Left lung (tissue), 10 donors: ENCODE results near the gene WDR37. TPM values are rescaled to one million over a fixed set of nuclear protein-coding genes. Genes with fewer than 3 reads are reported as not detected.

Experiments used
- ATAC-seq: fragments of 200-7000 bp; cut with Tn5 transposase; one replicate; pipeline ENCODE4 v1.9.1; 2020; ENCODE audit warnings: moderate library complexity
- DNase-seq, 4 donors: peaks; one replicate each; pipeline ENCODE4 v3.0.0-alpha.2; 2013 to 2020
- H3K27ac ChIP-seq, 2 donors: fragments of 200-600 bp; sonication (generic) in 1 of 2; one replicate each; pipeline versions ENCODE4 v1.5.0 to v1.8.0; 2020 to 2021
- H3K27me3 ChIP-seq, 2 donors: fragments of 200-600 bp; sonication (generic) in 1 of 2; one replicate each; pipeline versions ENCODE4 v1.5.0 to v1.8.0; 2020 to 2021
- H3K36me3 ChIP-seq, 2 donors: fragments of 200-600 bp; sonication (generic) in 1 of 2; one replicate each; pipeline versions ENCODE4 v1.5.0 to v1.8.0; 2020 to 2021
- H3K4me1 ChIP-seq, 2 donors: fragments of 200-600 bp; one replicate each; pipeline ENCODE4 v1.8.0; 2021
- H3K4me3 ChIP-seq, 2 donors: fragments of 200-600 bp; sonication (generic) in 1 of 2; one replicate each; pipeline versions ENCODE4 v1.5.0 to v1.8.0; 2020 to 2021; ENCODE audit warnings: mild to moderate bottlenecking in 1 of 2
- H3K9me3 ChIP-seq, 2 donors: fragments of 200-600 bp; sonication (generic) in 1 of 2; one replicate each; pipeline versions ENCODE4 v1.5.0 to v1.8.0; 2020 to 2021
- intact Hi-C, 2 donors: fragments of 100-400 bp; cut with DNase I; formaldehyde crosslinking; loops; one replicate each; pipeline versions ENCODE4 v1.11.2 to v1.14.2; 2022
- polyA plus RNA-seq, 6 donors: library from polyadenylated mRNA; unstranded; fragments of 120-200 nt; gene quantifications; one replicate each; pipeline ENCODE4 v1.2.1, GENCODE V29; 2013; ENCODE audit not compliant: insufficient read length in 6 of 6
- total RNA-seq, 2 donors: library from RNA; stranded (reverse); fragmentation: NEBNext Ultra II Directional; extraction: Animal tissue kit (Norgen Biotek cat#: 25700); gene quantifications; one replicate each; pipeline ENCODE4 v1.2.1, GENCODE V29; 2021
- TF ChIP-seq, protein P1 (sequence below), 2 donors: fragments of 200-600 bp; sonication (generic) in 1 of 2; IDR thresholded peaks; one replicate each; pipeline versions ENCODE4 v1.5.0 to v1.8.0; 2021; ENCODE audit warnings: antibody characterized with exemption in 2 of 2
- donor health status: DM: no; HTN: yes; CAD: no.
- donor health status: DM: no; HTN: no; CAD: no.

WDR37 gene
- total and polyA plus RNA-seq, 8 donors, result 16.1 to 23.8 (median 18.1) TPM

DNA sequence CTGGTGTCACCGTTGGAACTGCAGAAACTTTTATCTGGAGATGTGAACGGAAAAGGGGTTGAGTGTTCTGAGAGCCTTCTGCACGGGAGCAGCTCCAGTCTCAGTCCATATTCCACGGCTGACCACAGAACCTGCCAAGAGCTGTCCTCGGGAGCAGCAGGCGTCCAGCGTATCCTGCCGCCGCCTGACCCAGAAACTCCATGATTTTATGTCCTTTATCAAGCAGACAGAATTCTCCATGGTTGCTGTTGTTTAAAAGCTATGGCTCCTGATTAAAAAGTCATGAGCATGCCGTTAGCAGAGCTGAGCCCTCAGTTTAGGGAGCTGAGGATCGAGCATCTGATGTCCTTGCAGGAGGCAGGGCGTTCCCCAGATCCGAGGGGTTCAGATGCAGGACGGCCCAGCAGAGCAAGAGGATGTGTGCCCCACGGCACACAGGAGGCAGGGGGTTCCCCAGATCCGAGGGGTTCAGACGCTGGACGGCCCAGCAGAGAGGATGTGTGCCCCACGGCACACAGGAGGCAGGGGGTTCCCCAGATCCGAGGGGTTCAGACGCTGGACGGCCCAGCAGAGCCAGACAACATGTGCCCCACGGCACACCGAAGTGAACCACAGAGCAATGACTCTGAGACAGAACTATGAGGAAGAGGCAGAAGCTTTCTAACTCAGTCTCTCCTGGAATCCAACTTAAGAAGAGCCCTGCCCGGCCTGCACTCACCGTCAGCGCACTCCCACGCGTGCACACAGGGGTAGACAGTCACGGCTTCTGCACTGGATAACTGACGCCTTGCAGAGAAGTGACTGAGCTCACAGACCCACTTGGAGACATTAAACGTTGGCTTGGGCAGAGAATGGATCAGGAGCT, 96.4 kb downstream of the WDR37 start:
- Histone ChIP-seq H3K4me1 (no peaks in the 10 kb centered on the region), H3K9me3 (no peaks in the 10 kb centered on the region), H3K4me3 (no peak overlapping the region), H3K27ac (no peak overlapping the region), H3K36me3 (no peaks in the 10 kb centered on the region), H3K27me3 (peaks cover 0 to 21% of the 10 kb centered on the region in 2 donors)
- ATAC-seq (no peak), DNase-seq (no peak)
- intact Hi-C loops, result no loop called here
- TF ChIP-seq, protein P1, sequence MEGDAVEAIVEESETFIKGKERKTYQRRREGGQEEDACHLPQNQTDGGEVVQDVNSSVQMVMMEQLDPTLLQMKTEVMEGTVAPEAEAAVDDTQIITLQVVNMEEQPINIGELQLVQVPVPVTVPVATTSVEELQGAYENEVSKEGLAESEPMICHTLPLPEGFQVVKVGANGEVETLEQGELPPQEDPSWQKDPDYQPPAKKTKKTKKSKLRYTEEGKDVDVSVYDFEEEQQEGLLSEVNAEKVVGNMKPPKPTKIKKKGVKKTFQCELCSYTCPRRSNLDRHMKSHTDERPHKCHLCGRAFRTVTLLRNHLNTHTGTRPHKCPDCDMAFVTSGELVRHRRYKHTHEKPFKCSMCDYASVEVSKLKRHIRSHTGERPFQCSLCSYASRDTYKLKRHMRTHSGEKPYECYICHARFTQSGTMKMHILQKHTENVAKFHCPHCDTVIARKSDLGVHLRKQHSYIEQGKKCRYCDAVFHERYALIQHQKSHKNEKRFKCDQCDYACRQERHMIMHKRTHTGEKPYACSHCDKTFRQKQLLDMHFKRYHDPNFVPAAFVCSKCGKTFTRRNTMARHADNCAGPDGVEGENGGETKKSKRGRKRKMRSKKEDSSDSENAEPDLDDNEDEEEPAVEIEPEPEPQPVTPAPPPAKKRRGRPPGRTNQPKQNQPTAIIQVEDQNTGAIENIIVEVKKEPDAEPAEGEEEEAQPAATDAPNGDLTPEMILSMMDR (IDR thresholded peaks at IDR 0.05), result no peak

DNA sequence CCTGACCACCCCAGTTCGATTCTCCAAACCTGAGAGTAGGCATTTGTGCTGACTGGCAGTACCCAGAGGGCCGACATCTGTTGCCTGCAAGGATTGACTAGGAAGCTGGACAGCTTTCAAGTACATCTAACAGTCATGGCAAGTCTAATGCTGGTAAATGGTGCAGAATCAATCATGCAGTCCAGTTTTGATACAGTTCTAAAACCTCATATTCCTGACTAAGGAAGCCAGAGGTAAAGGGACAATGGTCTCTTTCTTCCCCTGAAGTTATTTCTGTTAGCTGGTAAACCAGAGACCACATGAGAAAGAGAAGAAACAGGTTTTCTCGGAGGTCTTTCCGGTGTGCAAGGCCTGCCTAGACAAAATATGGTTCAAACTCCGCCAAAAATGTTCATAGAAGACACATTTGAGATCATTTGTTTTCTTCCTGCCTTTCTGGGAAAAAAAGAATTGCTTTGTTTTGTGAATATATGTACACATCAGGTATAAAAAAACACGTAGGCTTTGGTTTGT, 97.1 kb downstream of the WDR37 start:
- no peak overlapping the region for H3K4me3 ChIP-seq
- H3K9me3 ChIP-seq, result no peaks in the 10 kb centered on the region
- no peak overlapping the region for H3K27ac ChIP-seq
- H3K27me3 ChIP-seq, result peaks cover 0 to 21% of the 10 kb centered on the region in 2 donors
- TF ChIP-seq, protein P1 (IDR thresholded peaks at IDR 0.05), result no peak
- intact Hi-C loops, result no loop called here
- no peaks in the 10 kb centered on the region for H3K4me1 ChIP-seq
- no peak for DNase-seq
- ATAC-seq, result no peak
- no peaks in the 10 kb centered on the region for H3K36me3 ChIP-seq

GRCh38 chr10:1153805-1154351, 97.7 kb downstream of the WDR37 start:
- no peak overlapping the region for H3K27ac ChIP-seq
- H3K9me3 ChIP-seq, result no peaks in the 10 kb centered on the region
- no peaks in the 10 kb centered on the region for H3K36me3 ChIP-seq
- TF ChIP-seq, protein P1 (IDR thresholded peaks at IDR 0.05), result no peak
- ATAC-seq (no peak), DNase-seq (peak in 1 of 4 donors; percentile 41)
- intact Hi-C loops, result no loop called here
- H3K4me1 ChIP-seq, result no peaks in the 10 kb centered on the region
- H3K27me3 ChIP-seq, result peaks cover 0 to 18% of the 10 kb centered on the region in 2 donors
- H3K4me3 ChIP-seq, result no peak overlapping the region

- ATAC-seq, result no peak
- Histone ChIP-seq H3K27ac (no peak overlapping the region), H3K4me1 (no peaks in the 10 kb centered on the region), H3K36me3 (no peaks in the 10 kb centered on the region), H3K9me3 (no peaks in the 10 kb centered on the region), H3K4me3 (no peak overlapping the region), H3K27me3 (peaks cover 0 to 9% of the 10 kb centered on the region in 2 donors)
- DNase-seq, result peak in 3 of 4 donors; percentile 24 to 40 (median 31)
- TF ChIP-seq, protein P1 (IDR thresholded peaks at IDR 0.05), result no peak
- intact Hi-C loops, result no loop called here
Observed at GRCh38 chr10:1154531-1155295, 98.5 kb downstream of the WDR37 start.
